Kidney (tissue), 22 donors: ENCODE results near the gene CALHM6. TPM values are rescaled to one million over a fixed set of nuclear protein-coding genes. Genes with fewer than 3 reads are reported as not detected.

Experiments
- DNase-seq, 5 donors: peaks; one replicate each; pipeline ENCODE4 v3.0.0-alpha.2; 2013 to 2020
- FAIRE-seq: peaks from 2 replicates; lab custom pipeline; 2012; peaks lifted over from hg19 to GRCh38; lab: Jason Lieb, UNC
- H3K27ac ChIP-seq, 2 donors: one replicate each; pipeline ENCODE4 v1.7.0; 2013; ENCODE audit warnings: low read depth in 2 of 2, low read length in 2 of 2, inconsistent platforms in 1 of 2
- H3K27me3 ChIP-seq: one replicate; pipeline ENCODE4 v1.7.1; 2013; ENCODE audit warnings: low read length, inconsistent platforms; ENCODE audit not compliant: control insufficient read depth, insufficient read depth
- H3K36me3 ChIP-seq, 3 donors: one replicate each; pipeline versions ENCODE4 v1.7.0 to v1.7.1; 2013; ENCODE audit warnings: low read length in 3 of 3, control low read depth in 1 of 3, inconsistent platforms in 1 of 3; ENCODE audit not compliant: insufficient read depth in 3 of 3, control insufficient read depth in 2 of 3
- H3K4me1 ChIP-seq, 3 donors: one replicate each; pipeline versions ENCODE4 v1.7.0 to v1.7.1; 2013; ENCODE audit warnings: low read length in 3 of 3, inconsistent platforms in 1 of 3, low read depth in 1 of 3; ENCODE audit not compliant: control insufficient read depth in 2 of 3, insufficient read depth in 2 of 3
- H3K4me3 ChIP-seq, 3 donors: one replicate each; pipeline versions ENCODE4 v1.7.0 to v1.8.1; 2013; ENCODE audit warnings: low read length in 3 of 3, control low read depth in 1 of 3, inconsistent platforms in 1 of 3
- H3K9ac ChIP-seq, 3 donors: one replicate each; pipeline versions ENCODE4 v1.7.0 to v1.7.1; 2013; ENCODE audit warnings: low read length in 3 of 3, control low read depth in 1 of 3, inconsistent platforms in 1 of 3
- H3K9me3 ChIP-seq, 3 donors: one replicate each; pipeline versions ENCODE4 v1.7.0 to v1.7.1; 2013; ENCODE audit warnings: low read length in 3 of 3, control low read depth in 1 of 3, inconsistent platforms in 1 of 3; ENCODE audit not compliant: control insufficient read depth in 2 of 3, insufficient read depth in 1 of 3
- intact Hi-C: fragments of 100-400 bp; cut with DNase I; formaldehyde crosslinking; loops from one replicate; pipeline ENCODE4 v1.11.1; 2022
- long read RNA-seq, 10 donors: library from polyadenylated mRNA in 1 of 10; unstranded in 1 of 10; transcript quantifications; one replicate each; pipeline ENCODE4 v2.0.0 and lab custom pipeline, GENCODE V29; 2021 to 2026
- polyA plus RNA-seq: library from polyadenylated mRNA; stranded (reverse); fragments of 350-450 nt; fragmentation: Illumina TruSeq; extraction: RNeasy Lipid Tissue Mini Kit (QIAGEN cat#74804); gene quantifications from one replicate; pipeline ENCODE4 v1.2.3, GENCODE V29; 2014; ENCODE audit warnings: low read depth, low replicate concordance; ENCODE audit not compliant: insufficient read depth
- total RNA-seq: library from RNA; stranded (reverse); fragmentation: NEBNext Ultra II Directional; extraction: Animal tissue kit (Norgen Biotek cat#: 25700); gene quantifications from one replicate; pipeline ENCODE4 v1.2.1, GENCODE V29; 2021
- TF ChIP-seq, protein P1 (sequence below): IDR thresholded peaks from 3 replicates; pipeline ENCODE4 v1.5.1; 2012; ENCODE audit warnings: mild to moderate bottlenecking, moderate library complexity, borderline replicate concordance; ENCODE audit not compliant: insufficient read depth; ENCODE audit errors: extremely low read depth
- donor health status: control.
- donor health status: control.
- donor health status: control.
- donor health status: control.
- donor health status: control.
- donor health status: DM: yes; HTN: yes; CAD: no.
- donor health status: Normal renal cell carcinoma (clear cell type).

Gene CALHM6
- 8.2 TPM for total RNA-seq
- polyA plus RNA-seq = 2.4 TPM
- long read RNA-seq, donor 1 = 0 reads
- long read RNA-seq, donor 2, partial matches to known transcripts = 0 of 1 reads
- long read RNA-seq, donor 2, other reads (novel, unspliced or antisense) = 0 of 1 reads
- long read RNA-seq, donor 3, partial matches to known transcripts = 0 of 1 reads
- long read RNA-seq, donor 3, other reads (novel, unspliced or antisense) = 0 of 1 reads
- long read RNA-seq, donor 4 = 0 reads
- long read RNA-seq, donor 5 = 0 reads
- long read RNA-seq, donor 6, partial matches to known transcripts = 0 of 1 reads
- long read RNA-seq, donor 6, other reads (novel, unspliced or antisense) = 0 of 1 reads
- long read RNA-seq, donor 7 = 0 reads
- long read RNA-seq, donor 8, partial matches to known transcripts = 0 of 1 reads
- long read RNA-seq, donor 8, other reads (novel, unspliced or antisense) = 0 of 1 reads
- long read RNA-seq, donor 9 = 0 reads
- long read RNA-seq, donor 10, partial matches to known transcripts = 0 of 1 reads
- long read RNA-seq, donor 10, other reads (novel, unspliced or antisense) = 0 of 1 reads

DNA sequence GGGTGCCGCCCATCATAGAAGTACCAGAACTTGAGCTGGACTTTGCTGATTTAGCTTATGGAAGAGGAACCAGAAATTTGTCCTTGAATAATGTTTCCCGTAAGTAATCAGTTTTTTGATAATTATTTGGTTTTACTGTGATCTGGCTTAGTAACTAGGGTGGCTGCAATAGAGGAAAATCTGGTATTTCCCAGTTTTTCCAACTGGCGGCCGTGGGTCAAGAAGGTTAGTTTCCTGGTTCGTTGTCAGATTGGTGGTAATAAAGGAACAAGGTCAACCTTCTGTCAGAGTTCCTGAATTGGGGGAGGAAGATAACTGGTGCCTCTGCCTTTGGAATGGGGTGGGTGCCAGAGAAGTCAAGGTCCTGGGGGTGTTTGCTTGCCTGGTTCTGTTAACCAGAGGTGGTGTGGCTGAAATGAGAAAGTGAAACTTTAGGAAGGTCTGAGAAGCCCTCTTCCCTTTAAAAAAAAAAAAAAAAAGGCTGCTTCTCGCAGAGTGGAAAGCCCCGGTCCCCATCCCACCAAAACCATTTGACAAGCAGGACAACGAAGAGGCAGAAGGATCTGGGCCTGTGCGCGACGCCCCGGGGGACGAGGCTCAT, at the start of gene CALHM6:
Gene CALHM6, plus strand, starts transcription at position 45 of the 601 bp plus-strand sequence. Its CDS starts 555 bp downstream, at position 600.
- peak within 1 kb of the TSS in 1 of 3 donors; percentile 12 for H3K9ac ChIP-seq
- H3K36me3 ChIP-seq = no peaks in the 10 kb centered on the region
- no peaks in the 10 kb centered on the region for H3K4me1 ChIP-seq
- FAIRE-seq = no peak
- peak within 1 kb of the TSS; percentile 3 to 18 for H3K27ac ChIP-seq
- no peaks in the 10 kb centered on the region for H3K9me3 ChIP-seq
- H3K27me3 ChIP-seq = no peaks in the 10 kb centered on the region
- TF ChIP-seq, protein P1, sequence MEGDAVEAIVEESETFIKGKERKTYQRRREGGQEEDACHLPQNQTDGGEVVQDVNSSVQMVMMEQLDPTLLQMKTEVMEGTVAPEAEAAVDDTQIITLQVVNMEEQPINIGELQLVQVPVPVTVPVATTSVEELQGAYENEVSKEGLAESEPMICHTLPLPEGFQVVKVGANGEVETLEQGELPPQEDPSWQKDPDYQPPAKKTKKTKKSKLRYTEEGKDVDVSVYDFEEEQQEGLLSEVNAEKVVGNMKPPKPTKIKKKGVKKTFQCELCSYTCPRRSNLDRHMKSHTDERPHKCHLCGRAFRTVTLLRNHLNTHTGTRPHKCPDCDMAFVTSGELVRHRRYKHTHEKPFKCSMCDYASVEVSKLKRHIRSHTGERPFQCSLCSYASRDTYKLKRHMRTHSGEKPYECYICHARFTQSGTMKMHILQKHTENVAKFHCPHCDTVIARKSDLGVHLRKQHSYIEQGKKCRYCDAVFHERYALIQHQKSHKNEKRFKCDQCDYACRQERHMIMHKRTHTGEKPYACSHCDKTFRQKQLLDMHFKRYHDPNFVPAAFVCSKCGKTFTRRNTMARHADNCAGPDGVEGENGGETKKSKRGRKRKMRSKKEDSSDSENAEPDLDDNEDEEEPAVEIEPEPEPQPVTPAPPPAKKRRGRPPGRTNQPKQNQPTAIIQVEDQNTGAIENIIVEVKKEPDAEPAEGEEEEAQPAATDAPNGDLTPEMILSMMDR = no peak
- H3K4me3 ChIP-seq = peak within 1 kb of the TSS; percentile 26 to 53 (median 49)
- no peak for DNase-seq
- intact Hi-C loops = no loop called here

DNA sequence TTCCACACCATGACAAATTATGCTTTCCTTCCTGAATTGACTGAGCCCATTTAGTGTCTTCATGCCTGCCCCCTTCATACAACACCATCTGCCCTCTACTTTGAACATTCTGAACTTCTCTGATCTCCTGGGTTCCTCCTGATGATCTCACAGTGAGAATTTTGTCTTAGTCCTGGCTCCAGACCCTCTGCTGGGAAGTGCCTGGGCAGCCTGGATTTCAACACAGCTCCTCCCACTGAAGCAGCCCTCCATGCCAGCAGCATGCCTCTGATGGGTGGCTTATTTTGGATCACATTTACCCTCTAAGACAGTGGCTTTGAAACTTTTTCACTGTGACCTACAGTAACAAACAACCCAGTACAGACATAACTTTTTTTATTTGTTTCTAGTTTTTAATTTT, 48.9 kb upstream of the CALHM6 start:
- no peak for FAIRE-seq
- Histone ChIP-seq H3K9ac (no peak overlapping the region), H3K4me3 (no peak overlapping the region), H3K27ac (no peak overlapping the region), H3K27me3 (no peaks in the 10 kb centered on the region), H3K36me3 (no peaks in the 10 kb centered on the region), H3K4me1 (peaks cover 0 to 5% (median 2%) of the 10 kb centered on the region in 3 donors), H3K9me3 (no peaks in the 10 kb centered on the region)
- intact Hi-C loops = no loop called here
- TF ChIP-seq, protein P1 = no peak
- DNase-seq = no peak

DNA sequence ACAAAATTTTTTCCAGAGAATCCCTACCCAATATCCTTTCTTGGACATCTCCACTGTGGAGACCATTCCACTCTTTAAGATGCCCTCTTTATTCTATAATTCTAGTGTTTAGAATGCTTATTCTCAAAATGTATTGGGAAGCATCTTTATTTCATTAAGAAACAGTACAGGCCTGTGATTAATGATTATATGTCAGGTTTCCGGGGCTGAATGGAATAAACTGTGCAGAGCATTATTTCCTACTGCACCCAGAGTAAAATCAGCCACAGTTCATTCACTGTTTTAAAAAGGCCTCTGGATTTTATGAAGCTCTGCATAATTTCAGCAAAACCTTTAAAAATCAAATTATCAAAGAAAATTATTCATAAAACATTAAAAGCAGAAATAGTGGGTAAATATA, 47.8 kb upstream of the CALHM6 start:
- intact Hi-C loops = no loop called here
- no peaks in the 10 kb centered on the region for H3K27me3 ChIP-seq
- H3K9ac ChIP-seq = no peak overlapping the region
- TF ChIP-seq, protein P1 = no peak
- H3K4me1 ChIP-seq = peaks cover 0 to 5% (median 2%) of the 10 kb centered on the region in 3 donors
- no peaks in the 10 kb centered on the region for H3K9me3 ChIP-seq
- no peak overlapping the region for H3K4me3 ChIP-seq
- DNase-seq (no peak), FAIRE-seq (no peak)
- H3K27ac ChIP-seq = no peak overlapping the region
- H3K36me3 ChIP-seq = no peaks in the 10 kb centered on the region
